SU-DHL-6 (cell line): ENCODE results near the gene RAB3C.

Experiments
- EZH2phosphoT487 ChIP-seq: fragments of 200-600 bp; sonication (generic), shearing (Covaris generic); conservative IDR thresholded peaks from 2 replicates; pipeline ENCODE4 v1.6.1; 2018; ENCODE audit warnings: mild to moderate bottlenecking, antibody characterized with exemption, low read length, moderate library complexity, mixed read lengths
- TF ChIP-seq, protein P1 (sequence below): fragments of 200-600 bp; sonication (generic); IDR thresholded peaks from one replicate; pipeline ENCODE4 v1.5.1; 2017; ENCODE audit warnings: antibody characterized with exemption, mild to moderate bottlenecking, low read length, moderate library complexity; ENCODE audit not compliant: insufficient read depth, poor library complexity, severe bottlenecking

DNA sequence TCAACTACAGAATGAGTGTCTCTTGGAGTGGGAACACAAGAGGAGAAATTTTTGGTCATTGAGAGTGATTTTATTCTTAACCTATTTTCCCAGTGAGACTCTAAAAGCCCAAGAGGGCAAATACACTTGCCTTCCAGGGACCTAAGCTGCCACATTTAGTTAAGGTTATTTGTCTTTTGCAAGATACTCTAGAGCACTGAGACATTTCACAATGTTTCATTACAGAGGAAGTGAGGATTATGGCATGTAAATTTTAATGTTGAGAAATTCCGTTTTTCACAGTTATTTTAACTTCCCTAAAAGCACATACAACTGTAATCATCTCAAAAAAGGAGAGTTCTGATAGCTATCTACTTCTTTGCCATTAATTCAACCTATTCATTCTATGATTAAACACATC lies 38.7 kb upstream of the RAB3C start:
- TF ChIP-seq, protein P1, sequence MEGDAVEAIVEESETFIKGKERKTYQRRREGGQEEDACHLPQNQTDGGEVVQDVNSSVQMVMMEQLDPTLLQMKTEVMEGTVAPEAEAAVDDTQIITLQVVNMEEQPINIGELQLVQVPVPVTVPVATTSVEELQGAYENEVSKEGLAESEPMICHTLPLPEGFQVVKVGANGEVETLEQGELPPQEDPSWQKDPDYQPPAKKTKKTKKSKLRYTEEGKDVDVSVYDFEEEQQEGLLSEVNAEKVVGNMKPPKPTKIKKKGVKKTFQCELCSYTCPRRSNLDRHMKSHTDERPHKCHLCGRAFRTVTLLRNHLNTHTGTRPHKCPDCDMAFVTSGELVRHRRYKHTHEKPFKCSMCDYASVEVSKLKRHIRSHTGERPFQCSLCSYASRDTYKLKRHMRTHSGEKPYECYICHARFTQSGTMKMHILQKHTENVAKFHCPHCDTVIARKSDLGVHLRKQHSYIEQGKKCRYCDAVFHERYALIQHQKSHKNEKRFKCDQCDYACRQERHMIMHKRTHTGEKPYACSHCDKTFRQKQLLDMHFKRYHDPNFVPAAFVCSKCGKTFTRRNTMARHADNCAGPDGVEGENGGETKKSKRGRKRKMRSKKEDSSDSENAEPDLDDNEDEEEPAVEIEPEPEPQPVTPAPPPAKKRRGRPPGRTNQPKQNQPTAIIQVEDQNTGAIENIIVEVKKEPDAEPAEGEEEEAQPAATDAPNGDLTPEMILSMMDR = no peak
- no peak for TF ChIP-seq EZH2phosphoT487
